ENCODE results near the gene POU2F3.

GRCh38 chr11:120327311-120327710, 87.4 kb downstream of the POU2F3 start:
- TF ChIP-seq CTCF (tag by site-specific recombination; IDR thresholded peaks at IDR 0.05) = no peak
- no peak for TF ChIP-seq ZBTB26 (tag by site-specific recombination; optimal IDR thresholded peaks at IDR 0.05)
- TF ChIP-seq ZNF114 (tag by site-specific recombination; IDR thresholded peaks at IDR 0.05) = no peak
- TF ChIP-seq PRDM10 (tag by site-specific recombination; IDR thresholded peaks at IDR 0.05) = no peak
- TF ChIP-seq TRIM28 (IDR thresholded peaks at IDR 0.05; ENCODE audit: borderline replicate concordance, low read length) = no peak
- no peak for TF ChIP-seq ZNF747 (tag by site-specific recombination; IDR thresholded peaks at IDR 0.05)
- no peak for TF ChIP-seq ZSCAN4 (tag by site-specific recombination; IDR thresholded peaks at IDR 0.05)
- TF ChIP-seq ZNF624 (tag by site-specific recombination; IDR thresholded peaks at IDR 0.05) = no peak
- TF ChIP-seq YY1 (tag by site-specific recombination; IDR thresholded peaks at IDR 0.05) = no peak
- TF ChIP-seq ZNF324 (tag by site-specific recombination; IDR thresholded peaks at IDR 0.05) = no peak
- no peak for TF ChIP-seq ZFP3 (tag by site-specific recombination; IDR thresholded peaks at IDR 0.05; ENCODE audit: low read depth)
